Measurements from ENCODE around the gene A4GALT. TPM values are rescaled to one million over a fixed set of nuclear protein-coding genes. Genes with fewer than 3 reads are reported as not detected.

The A4GALT gene
- total and polyA plus RNA-seq, 2 of the 13 experiments (the other 11 are each of a cell fraction or from before 2014, with no cell fraction given), result 0.09 to 1.1 TPM

GRCh38 chr22:42655693-42656092 lies 65.0 kb downstream of the A4GALT start:
- POLR2A ChIA-PET, result interaction anchor here (1.0 kb wide), 1 partner anchor 9 kb away, joined by 5 read pairs; no protein-coding TSS in a partner anchor
- Histone ChIP-seq H3K9ac (ENCODE audit: insufficient read depth, low read depth, low read length) (no peak overlapping the region), H3K36me3 (replicated peaks in 1 of 2; ENCODE audit: control insufficient read depth in 1 of 2, insufficient read depth in 2 of 2, low read length in 2 of 2) (no peaks in the 10 kb centered on the region), H3K27me3 (ENCODE audit: control insufficient read depth in 1 of 2, insufficient read depth in 2 of 2, low read length in 2 of 2) (peaks cover 2 to 17% of the 10 kb centered on the region in 2 experiments; a peak in 3 of 5 replicates), H4K20me1 (ENCODE audit: insufficient read depth, low read length) (no peaks in the 10 kb centered on the region), H3K4me2 (ENCODE audit: low read depth, low read length) (peak overlapping the region; percentile 32; the same call in 1 of the 2 replicates), H3K27ac (ENCODE audit: extremely low read length, insufficient read depth, low read length) (no peak overlapping the region), H2AFZ (ENCODE audit: low read length) (no peak overlapping the region), H3K4me3 (replicated peaks in 1 of 3; ENCODE audit: insufficient read depth in 1 of 3, low read depth in 2 of 3, low read length in 3 of 3) (no peak overlapping the region), H3K79me2 (ENCODE audit: insufficient read depth, low read length) (no peaks in the 10 kb centered on the region), H3K4me1 (ENCODE audit: insufficient read depth, low read length) (peaks cover 66% of the 10 kb centered on the region), H3K9me3 (ENCODE audit: low read length) (no peaks in the 10 kb centered on the region)
- 19% methylated on average over 8 of the region's 9 CpGs for WGBS (ENCODE audit: low lambda C conversion rate)
- BruUV-seq (replicated peaks), result no TSS peak
- TF ChIP-seq ZNF280D (CRISPR knock-in tag; IDR thresholded peaks at IDR 0.05) (0 out of 2 replicates have a peak, but pooled peaks have one; percentile 39), SMARCE1 (IDR thresholded peaks at IDR 0.05; ENCODE audit: borderline replicate concordance) (no peak), SALL1 (CRISPR knock-in tag; IDR thresholded peaks at IDR 0.05) (no peak)
- FAIRE-seq, result no peak
- no peak for DNase-seq (ENCODE audit: low spot score)
- intact Hi-C loops (cut with micrococcal nuclease; ENCODE audit: unreplicated experiment), result no loop called here
- ATAC-seq, result peak; percentile 24; the same call in 1 of the 3 replicates
- in situ Hi-C loops (cut with HindIII; ENCODE audit: extremely low pct_ligation_motif_present, low pct_unique_long_range_greater_than_20kb), result no loop called here
- CTCF ChIA-PET (ENCODE audit: low intra/inter-chr PET ratio, low total read pairs), result no interaction called here

GRCh38 chr22:42654436-42655073 lies 66.1 kb downstream of the A4GALT start:
- in situ Hi-C loops (cut with HindIII; ENCODE audit: extremely low pct_ligation_motif_present, low pct_unique_long_range_greater_than_20kb), result no loop called here
- Histone ChIP-seq H4K20me1 (ENCODE audit: insufficient read depth, low read length) (no peaks in the 10 kb centered on the region), H2AFZ (ENCODE audit: low read length) (no peak overlapping the region), H3K4me2 (ENCODE audit: low read depth, low read length) (peak overlapping the region; percentile 68; the same call in 1 of the 2 replicates), H3K79me2 (ENCODE audit: insufficient read depth, low read length) (no peaks in the 10 kb centered on the region), H3K9me3 (ENCODE audit: low read length) (no peaks in the 10 kb centered on the region), H3K27ac (ENCODE audit: extremely low read length, insufficient read depth, low read length) (no peak overlapping the region), H3K27me3 (ENCODE audit: control insufficient read depth in 1 of 2, insufficient read depth in 2 of 2, low read length in 2 of 2) (peaks cover 2 to 17% of the 10 kb centered on the region in 2 experiments; a peak in 3 of 5 replicates), H3K36me3 (replicated peaks in 1 of 2; ENCODE audit: control insufficient read depth in 1 of 2, insufficient read depth in 2 of 2, low read length in 2 of 2) (no peaks in the 10 kb centered on the region), H3K4me1 (ENCODE audit: insufficient read depth, low read length) (peaks cover 71% of the 10 kb centered on the region), H3K9ac (ENCODE audit: insufficient read depth, low read depth, low read length) (no peak overlapping the region), H3K4me3 (replicated peaks in 1 of 3; ENCODE audit: insufficient read depth in 1 of 3, low read depth in 2 of 3, low read length in 3 of 3) (peak overlapping the region in 1 of 3 experiments; percentile 10; a peak in 1 of 6 replicates)
- DNase-seq (ENCODE audit: low spot score) (no peak), FAIRE-seq (no peak), ATAC-seq (no peak)
- 47% methylated on average over 7 of the region's 7 CpGs for WGBS (ENCODE audit: low lambda C conversion rate)
- POLR2A ChIA-PET, result interaction anchor here (3.6 kb wide), 1 partner anchor 40 kb away, joined by 19 read pairs; the partner anchor contains the start of gene POLDIP3
- CTCF ChIA-PET (ENCODE audit: low intra/inter-chr PET ratio, low total read pairs), result no interaction called here
- intact Hi-C loops (cut with micrococcal nuclease; ENCODE audit: unreplicated experiment), result no loop called here
- BruUV-seq (replicated peaks), result no TSS peak
- TF ChIP-seq ZNF34 (CRISPR knock-in tag; IDR thresholded peaks at IDR 0.05; ENCODE audit: borderline replicate concordance) (no peak), RXRA (CRISPR knock-in tag; IDR thresholded peaks at IDR 0.05) (no peak), ZXDC (CRISPR knock-in tag; IDR thresholded peaks at IDR 0.05) (no peak), YEATS2 (CRISPR knock-in tag; IDR thresholded peaks at IDR 0.05; ENCODE audit: borderline replicate concordance) (no peak), MED1 (CRISPR knock-in tag; IDR thresholded peaks at IDR 0.05) (no peak), STAG1 (CRISPR knock-in tag; IDR thresholded peaks at IDR 0.05) (no peak), RORA (CRISPR knock-in tag; IDR thresholded peaks at IDR 0.05) (no peak), TP53 (CRISPR knock-in tag; conservative IDR thresholded peaks at IDR 0.05) (no peak), RFX5 (IDR thresholded peaks at IDR 0.05; ENCODE audit: low read depth, low read length) (no peak), SPEN (CRISPR knock-in tag; IDR thresholded peaks at IDR 0.05; ENCODE audit: low read depth) (no peak)

Measured in HepG2 (cell line).